Stimulated activated CD8-positive, alpha-beta memory T cell treated with anti-CD3 and anti-CD28 coated beads, Interleukin-2, amount 100 ng/mL, for 48 hours (primary cell): ENCODE data around the gene DOCK7.
"Not testable (repeated sequence)": the region's sequence is repeated elsewhere in the genome, so short reads cannot be mapped to it uniquely, and the experiment has no call there.

Experiments used
- DNase-seq, 2 donors: peaks; one replicate each; pipeline ENCODE4 v3.0.0-alpha.2; 2020; ENCODE audit warnings: low read depth in 2 of 2

DOCK7 gene

DNA sequence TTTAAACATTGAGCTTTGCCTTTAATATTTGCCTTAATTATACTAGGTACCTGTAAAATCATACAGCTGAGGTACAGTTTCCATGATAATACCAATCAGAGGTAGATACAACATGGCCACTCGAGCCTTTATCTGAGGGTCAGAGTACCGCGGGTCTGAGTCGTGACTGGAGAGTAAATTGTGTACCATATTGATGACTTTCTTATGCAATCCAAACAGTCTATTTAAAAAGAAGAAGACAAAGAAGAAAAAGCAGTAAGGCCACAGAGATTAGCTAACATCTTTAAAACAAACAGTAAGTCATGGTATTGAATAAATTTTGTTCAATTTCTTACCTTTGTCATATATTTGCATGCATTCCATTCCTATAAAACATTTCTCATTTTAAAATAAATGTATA, 159.0 kb downstream of the DOCK7 start:
- DNase-seq, result no peak

DNA sequence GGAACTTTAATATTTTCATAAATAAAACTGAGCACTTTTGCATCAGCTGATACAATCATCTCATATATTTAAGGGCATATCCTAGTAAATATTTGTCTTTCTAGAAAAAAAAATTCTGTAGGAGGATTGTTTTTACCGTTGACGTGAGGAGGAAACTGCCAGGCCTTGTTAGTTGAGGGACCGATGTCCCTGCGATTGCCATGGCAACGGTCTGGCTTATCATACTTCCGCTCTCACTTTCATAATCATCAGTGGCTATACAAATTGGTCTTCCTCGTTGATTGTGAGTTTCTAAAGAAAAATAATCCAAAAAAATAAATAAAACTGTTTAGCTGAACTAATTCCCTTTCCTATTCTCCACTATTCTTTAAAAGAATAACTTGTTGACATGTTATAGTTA, 160.2 kb downstream of the DOCK7 start:
- no peak for DNase-seq

DNA sequence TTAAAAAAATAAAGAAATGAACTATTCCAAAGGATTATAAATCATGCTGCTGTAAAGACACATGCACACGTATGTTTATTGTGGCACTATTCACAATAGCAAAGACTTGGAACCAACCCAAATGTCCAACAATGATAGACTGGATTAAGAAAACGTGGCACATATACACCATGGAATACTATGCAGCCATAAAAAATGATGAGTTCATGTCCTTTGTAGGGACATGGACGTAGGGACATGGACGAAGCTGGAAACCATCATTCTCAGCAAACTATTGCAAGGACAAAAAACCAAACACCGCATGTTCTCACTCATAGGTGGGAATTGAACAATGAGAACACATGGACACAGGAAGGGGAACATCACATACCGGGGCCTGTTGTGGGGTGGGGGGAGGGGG, 160.8 kb downstream of the DOCK7 start:
- not testable (repeated sequence) for DNase-seq

DNA sequence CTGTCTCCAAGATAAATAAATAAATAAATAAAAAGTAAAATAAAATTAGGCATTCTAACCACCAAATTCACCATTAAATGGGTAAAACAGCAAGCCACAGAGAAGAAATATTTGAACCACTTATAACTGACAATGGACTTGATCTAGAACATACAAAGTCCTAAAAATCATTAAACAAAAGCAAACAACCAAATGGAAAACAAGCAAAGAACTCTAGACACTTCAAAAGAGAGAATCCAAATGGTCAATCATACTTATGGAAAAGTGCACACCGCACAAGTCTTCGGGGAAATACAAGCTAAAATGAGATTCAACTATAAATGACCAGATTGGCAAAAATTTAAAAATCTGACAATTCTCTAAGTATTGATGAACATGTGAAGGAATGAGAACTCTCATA, 164.3 kb downstream of the DOCK7 start:
- DNase-seq, result no peak

DNA sequence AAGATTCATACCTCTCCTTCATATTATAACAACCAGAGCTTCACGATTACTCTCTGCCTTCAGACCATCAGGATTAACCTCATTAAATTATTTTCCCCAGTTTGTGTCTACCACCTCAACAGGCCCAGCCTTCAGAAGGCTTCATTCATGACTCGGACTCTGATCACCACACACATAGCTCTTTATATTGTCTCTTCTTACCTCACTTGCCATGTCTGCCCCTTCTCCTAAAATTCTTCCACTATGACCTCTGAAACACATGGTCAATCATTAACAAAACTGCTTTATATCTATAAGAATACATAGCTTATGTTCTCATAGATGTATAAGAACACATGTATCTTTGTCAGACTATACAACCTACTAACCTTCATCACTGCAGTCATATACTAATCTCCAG, 171.6 kb downstream of the DOCK7 start:
- DNase-seq, result no peak

DNA sequence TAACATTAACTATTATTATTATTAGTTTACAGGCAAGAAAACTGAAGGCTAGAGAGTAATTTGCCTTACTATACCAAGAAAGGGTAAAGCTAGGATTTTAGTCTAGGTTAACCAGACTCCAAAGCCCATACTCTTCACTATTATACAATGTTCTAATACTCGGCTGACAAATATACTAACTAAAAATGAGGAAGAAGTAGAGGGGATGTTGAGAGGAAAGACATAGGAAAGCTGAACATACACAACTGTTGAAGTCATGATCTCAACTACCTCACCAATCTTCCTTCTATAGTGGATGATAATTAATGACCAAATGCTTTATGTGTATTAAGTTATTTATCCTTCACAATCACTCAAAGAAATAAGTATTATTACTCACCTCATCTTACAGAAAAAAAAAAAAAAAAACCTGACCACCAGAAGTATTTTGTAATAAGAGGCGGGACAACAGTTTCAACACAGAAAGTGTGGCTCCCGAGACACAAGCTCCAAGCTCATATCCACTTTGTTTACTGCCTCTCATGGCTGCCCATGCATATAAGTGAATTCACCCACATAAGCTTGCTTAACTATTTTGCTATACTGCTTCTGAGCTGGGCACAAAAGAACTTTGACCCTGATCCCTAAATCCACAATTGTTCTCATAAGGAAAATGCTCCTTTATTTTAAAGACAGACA, 173.3 kb downstream of the DOCK7 start:
- no peak for DNase-seq

DNA sequence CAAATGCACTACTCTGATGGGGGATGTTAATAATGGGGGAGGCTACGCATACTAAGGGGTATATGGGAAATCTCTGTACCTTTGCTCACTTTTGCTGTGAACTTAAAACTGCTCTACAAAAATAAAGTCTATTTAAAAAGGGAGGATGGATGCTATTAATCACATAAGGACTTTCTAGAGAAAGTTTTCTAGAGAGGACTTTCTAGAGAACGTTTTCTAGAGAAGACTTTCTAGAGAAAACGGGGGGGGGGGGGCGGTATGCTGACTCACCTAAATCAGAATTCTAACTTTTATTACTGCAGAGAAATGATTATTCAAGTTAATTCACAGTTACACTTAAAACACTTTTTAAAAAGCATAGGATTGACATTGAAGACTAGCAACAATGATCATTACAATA, 175.2 kb downstream of the DOCK7 start:
- DNase-seq, result no peak

DNA sequence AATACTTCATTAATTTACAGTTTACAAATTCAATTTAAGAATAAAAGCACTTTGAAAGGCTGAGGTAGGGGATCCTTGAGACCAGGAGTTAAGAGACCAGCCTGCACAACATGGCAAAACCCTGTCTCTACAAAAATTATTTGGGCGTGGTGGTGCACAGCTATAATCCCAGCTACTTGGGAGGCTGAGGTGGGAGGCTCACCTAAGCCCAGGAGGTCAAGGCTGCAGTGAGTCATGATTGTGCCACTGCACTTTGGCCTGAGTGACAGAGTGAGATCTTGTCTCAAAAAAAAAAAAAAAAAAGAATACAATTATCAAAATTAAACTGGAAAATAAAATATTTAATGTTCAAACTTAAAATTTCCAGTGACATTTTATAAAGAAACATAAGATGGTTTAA, 179.2 kb downstream of the DOCK7 start:
- DNase-seq, result no peak

DNA sequence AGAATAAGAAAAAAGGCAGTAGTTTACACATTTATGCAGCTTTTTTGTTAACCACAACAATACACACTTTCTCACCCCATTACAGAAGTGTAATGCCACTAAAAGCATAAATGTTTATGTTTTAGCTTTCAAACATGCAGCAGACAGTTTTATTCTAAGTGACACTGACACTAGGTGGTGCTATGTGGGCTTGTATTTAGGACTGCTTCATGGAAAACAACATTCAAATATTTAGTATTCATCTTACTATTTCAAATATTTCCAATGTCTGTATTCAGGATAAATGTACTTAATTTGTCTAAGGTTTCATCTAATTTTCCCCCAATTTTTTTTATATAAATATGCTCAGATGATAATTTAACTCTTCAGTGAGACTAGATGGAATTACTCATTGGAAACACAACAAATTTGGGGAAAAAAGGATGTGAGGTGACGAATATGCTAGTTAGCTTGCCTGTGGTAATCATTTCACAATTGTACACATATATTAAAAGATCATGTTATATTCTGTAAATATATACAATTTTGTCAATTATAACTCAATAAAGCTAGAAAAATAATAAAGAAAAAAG, 179.9 kb downstream of the DOCK7 start:
- DNase-seq, result no peak

DNA sequence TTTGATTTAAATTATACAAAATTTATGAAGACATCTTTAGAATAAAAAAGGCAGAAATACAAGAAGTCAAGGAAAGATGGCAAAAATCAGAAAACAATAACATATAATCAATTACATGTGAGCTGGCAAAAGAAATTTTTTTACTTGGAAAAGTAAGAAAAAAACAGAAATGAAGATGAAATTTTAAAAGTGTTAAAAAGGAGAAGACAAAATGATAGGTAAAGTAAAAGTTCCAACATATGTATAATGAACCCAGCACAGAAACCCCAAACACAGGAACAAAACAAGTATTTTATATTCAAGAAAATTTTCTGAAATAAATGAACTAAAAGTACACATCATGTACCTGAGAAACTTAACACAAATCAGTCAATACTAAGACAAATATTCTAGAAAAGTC, 188.0 kb downstream of the DOCK7 start:
- DNase-seq, result no peak

DNA sequence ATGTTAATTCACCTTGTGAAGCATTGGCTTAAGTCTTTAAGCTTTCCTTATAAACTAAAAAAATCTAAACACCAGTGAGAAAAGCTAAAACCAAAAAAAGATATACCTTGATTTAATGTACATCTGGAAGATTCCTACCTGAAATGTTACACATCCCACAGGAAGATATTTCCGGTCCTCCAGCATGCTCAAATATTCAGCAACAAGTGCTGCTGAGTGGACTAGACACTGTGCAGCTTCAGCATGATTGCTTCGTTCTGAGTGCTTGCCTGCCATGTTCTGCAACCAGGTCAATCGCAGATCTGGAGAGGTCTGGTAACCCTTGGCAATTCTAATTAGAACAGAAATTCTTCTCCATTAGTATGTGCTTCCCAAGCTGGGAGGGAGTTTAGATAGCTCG, 194.0 kb downstream of the DOCK7 start:
- no peak for DNase-seq

DNA sequence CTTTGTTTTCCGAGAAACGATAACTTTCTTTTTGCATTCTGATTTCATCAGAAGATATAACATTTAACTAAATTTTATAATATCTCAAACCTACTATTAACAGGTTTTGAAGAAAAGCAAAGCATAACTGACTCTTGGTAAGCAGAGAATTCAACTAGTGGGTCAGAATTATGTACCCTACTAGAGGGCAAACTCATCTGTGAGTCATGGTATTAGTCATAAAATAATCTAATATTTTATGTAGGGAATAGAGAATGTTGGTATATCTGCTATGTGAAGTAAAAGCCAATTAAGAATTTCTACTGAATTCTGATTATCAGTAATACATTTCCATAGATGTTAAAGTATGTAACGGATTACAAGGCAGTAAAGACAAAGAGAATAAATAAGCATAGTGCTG, 194.5 kb downstream of the DOCK7 start:
- no peak for DNase-seq

DNA sequence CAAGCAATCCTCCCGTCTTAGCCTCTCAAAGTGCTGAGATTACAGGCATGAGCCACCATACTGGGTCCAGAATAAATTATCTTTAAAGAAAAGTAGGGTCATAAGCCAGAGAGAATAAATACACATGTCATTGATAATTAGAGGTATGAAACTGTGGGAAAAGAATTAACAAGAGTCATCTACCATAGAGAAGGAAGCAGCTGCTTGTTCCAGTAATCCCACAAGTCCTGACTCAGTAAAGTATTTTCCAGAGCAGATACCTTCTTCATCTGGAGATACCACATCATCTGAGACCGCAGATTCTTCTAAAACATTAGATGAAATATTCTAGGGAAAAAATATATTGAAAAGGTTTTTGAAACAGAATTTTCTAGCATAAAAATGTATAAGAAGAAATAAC, 195.7 kb downstream of the DOCK7 start:
- no peak for DNase-seq

DNA sequence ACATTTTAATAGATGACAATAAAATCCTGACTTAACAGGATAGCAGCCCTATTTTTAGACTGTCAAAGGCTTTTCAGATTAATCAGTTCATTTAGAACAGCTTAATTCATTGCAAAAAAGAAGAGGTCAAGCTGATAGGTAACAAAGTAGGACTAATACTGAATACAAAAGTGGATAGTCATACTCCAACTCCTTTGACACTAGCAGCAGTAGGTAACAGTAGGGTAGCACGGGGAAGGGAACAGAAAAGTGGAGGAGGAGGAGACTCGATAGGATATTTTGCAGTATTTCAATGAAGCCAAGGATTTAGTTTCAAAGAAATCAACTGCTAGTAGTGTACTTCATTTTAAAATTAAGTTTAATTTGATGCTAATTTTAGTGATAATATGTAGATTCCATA, 200.2 kb downstream of the DOCK7 start:
- DNase-seq, result no peak

DNA sequence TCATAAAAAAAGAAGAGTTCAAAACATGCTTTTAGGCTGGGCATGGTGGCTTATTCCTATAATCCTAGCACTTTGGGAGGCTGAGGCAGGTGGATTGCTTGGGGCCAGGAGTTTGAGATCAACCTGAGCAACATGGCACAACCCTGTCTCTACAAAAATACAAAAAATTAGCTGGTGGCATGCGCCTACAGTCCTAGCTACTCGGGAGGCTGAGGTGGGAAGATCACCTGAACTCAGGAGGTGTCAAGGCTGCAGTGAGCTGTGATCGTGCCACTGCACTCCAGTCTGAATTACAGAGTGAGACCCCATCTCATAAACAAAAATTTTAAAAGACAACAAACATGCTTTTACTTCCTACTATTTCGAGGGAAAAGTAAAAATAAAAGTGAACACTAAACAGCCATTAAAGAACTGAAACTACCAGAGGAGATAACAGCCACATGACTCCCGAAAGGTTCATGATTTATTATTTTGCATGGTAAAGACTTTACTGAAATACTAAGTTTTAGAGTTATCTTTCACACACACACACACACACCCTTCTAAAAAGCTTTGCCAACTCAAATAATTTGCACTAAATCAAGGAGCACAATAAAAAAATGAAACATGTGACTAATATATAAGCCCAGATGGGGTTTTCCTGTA, 203.2 kb downstream of the DOCK7 start:
- no peak for DNase-seq

DNA sequence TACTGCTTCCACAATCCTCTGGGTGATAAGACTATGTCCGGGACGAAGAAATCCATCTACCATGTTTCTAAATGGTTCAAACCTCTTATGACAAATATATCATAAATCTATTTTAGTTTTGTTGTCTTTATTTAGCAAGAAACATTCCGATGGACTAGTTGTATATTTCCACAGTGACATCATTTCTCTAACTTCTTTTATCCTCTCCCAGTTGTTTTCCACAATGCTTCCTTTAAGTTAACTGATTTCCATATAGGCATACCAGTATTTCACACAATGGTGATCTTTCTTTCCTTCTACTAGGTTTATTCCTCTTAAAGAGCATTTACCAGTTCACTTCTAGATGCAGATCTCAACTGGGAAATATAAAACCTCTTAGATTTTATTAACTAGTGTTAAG, 206.5 kb downstream of the DOCK7 start:
- DNase-seq, result no peak

DNA sequence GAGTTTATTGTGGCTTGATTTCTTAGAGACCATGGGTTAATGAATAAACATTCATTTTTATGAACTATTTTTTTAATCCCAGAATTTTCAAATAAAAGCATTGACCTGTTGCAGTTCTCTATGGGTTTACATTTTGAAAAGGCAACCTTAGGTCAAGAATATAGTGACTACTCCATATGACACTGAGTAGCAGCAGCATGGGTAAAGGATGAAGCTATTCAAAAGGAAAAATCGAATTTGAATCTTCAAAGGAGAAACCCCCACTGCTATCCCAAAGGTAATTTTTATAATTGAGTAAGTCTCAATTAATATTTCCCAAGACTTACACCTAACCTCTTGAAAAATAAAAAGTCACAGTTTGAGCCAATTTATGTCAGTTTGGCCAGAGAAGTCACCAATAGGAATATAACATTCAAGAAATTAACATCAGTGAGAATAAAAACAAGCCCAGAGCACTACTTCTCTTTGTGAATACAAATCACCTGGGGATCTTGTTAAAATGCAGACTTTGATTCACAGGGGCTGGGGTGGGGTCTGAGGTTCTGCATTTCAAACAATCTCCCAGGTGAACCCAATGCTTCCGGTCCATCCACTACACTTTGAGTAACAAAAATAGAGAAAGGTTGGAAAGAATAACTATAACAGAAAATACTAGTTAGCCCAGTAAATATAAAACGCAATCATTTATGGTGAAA, 211.5 kb downstream of the DOCK7 start:
- DNase-seq, result no peak

DNA sequence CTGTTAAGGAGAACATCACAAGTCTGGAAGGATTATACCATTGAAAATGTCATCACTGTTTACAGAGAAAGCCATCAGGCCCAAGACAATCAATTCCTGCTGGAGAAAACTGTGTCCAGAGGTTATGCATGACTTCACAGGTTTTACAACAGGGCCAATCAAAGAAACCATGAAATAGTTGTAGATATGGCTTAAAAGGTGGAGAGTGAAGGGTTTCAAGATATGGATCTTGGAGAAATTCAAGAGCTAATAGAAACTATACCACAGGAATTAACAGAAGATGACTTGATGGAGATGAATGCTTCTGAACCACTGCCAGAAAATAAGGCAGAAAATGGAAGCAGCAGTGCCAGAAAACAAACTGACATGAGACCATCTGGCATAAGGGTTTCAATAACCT, 221.1 kb downstream of the DOCK7 start:
- DNase-seq, result no peak

DNA sequence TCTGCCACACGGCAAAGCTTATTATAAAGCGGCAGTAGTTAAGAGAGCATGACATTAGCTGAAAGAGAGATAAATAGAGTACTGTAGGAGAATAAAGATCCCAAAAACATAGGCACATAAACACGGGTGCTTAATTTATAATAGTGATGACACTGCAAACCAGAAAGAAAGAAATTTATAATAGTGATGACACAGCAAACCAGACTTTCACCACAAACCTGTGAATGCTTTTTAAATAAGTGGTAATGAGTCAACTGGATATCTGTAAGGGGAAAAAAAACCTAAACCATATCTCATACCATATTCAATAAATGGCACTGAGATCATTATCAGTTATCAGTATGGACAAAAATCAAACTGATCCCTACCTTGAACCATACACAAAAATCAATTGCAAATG, 225.8 kb downstream of the DOCK7 start:
- DNase-seq, result no peak

DNA sequence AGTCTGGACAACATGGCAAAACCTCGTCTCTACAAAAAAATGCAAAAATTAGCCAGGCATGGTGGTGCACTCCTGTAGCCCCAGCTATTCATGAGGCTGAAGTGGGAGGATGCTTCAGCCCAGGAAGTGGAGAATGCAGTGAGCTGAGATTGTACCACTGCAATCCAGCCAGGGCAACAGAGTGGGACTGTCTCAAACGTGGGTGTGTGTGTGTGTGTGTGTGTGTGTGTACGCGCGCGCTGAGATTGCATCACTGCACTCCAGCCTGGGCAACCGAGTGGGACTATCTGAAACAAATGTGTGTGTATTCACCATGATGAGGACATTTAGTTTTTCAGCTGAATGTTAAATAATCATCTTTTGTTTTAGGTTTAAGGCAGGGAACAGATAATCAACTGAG, 230.2 kb downstream of the DOCK7 start:
- no peak for DNase-seq

DNA sequence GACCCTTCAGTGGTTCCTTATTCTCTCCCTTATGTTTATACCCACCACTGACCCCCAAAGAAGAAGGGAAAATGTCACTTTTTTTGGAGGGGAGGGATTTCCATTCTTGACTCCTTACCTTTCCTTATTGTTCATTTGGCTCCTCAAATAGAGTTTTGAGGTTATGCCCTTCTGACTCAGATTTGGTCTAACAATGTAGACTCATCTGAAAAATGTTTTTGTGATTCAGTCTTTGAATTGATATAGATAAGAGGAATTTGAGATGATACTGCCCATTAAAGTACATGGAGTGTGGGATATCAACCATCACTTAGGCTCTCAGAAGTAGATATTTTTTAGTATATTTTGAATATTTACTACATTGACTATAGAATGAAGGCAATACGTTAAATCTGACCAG, 235.2 kb downstream of the DOCK7 start:
- no peak for DNase-seq

DNA sequence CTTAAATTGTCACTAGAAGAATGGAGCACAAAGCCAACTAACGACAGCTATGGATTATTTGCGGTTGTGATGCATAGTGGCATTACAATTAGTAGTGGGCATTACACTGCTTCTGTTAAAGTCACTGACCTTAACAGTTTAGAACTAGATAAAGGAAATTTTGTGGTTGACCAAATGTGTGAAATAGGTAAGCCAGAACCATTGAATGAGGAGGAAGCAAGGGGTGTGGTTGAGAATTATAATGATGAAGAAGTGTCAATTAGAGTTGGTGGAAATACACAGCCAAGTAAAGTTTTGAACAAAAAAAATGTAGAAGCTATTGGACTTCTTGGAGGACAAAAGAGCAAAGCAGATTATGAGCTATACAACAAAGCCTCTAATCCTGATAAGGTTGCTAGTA, 237.9 kb downstream of the DOCK7 start:
- no peak for DNase-seq
